Left forelimb (tissue), 1 donor: ENCODE results near the gene COL5A3.
"Not testable (repeated sequence)": the region's sequence is repeated elsewhere in the genome, so short reads cannot be mapped to it uniquely, and the experiment has no call there.

Experiments used
- DNase-seq: peaks from one replicate; pipeline ENCODE4 v3.0.0-alpha.2; 2018; ENCODE audit warnings: low spot score

The COL5A3 gene

GRCh38 chr19:9936326-9937000, 73.8 kb downstream of the COL5A3 start, which contains the start of gene OLFM2:
OLFM2 (minus strand) TSS chr19:9936515; CDS start chr19:9936366, 149 bp downstream.
- no peak for DNase-seq

- no peak for DNase-seq
Observed at GRCh38 chr19:9935506-9936325, 74.6 kb downstream of the COL5A3 start.

- DNase-seq: peak; percentile 84
Observed at GRCh38 chr19:9934132-9934950, 76.0 kb downstream of the COL5A3 start.

- DNase-seq: no peak
Observed at GRCh38 chr19:9932835-9933234, 77.5 kb downstream of the COL5A3 start.

DNA sequence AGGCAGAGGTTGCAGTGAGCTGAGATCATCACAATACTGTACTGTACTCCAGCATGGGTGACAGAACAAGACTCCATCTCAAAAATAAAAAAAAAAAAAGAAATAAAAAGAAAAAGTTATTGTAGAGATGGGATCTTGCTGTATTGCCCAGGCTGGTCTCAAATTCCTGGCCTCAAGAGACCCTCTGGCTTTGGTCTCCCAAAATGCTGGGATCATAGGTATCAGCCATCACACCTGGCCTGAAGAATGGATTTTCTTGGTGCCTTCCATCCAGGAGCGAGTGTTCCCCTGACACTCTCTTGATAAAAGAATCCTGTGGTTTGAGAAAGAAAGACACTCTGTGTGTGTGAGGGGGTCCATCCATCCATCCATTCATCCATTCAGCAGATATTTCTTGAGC, 78.7 kb downstream of the COL5A3 start:
- DNase-seq: no peak

- no peak for DNase-seq
Observed at GRCh38 chr19:9923440-9923839, 86.9 kb downstream of the COL5A3 start.

DNA sequence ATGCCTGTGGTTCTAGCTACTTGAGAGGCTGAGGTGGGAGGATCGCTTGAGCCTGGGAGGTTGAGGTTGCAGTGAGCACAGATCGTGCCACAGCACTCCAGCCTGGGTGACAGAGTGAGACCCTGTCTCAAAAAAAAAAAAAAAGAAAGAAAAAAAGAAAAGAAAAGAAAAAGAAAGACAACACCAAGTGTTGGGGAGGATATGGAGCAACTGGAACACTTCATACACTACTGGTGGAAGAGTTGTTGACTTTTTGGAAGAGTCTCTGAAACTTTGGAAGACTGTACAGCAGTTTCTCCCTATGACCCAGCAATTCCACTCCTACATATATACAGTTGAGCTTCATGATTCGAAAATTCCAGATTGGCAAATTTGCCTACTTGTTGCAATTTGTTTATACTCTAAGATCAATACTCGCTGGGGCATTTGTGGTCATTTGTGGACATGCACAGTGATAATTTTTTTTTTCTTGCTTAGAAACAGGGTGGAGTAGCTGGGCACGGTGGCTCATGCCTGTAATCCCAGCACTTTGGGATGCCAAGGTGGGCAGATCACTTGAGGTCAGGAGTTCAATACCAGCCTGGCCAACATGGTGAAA, 87.4 kb downstream of the COL5A3 start:
- not testable (repeated sequence) for DNase-seq

- DNase-seq: no peak
Observed at GRCh38 chr19:9917321-9917720, 93.0 kb downstream of the COL5A3 start.

- no peak for DNase-seq
Observed at GRCh38 chr19:9916719-9917118, 93.6 kb downstream of the COL5A3 start.

DNA sequence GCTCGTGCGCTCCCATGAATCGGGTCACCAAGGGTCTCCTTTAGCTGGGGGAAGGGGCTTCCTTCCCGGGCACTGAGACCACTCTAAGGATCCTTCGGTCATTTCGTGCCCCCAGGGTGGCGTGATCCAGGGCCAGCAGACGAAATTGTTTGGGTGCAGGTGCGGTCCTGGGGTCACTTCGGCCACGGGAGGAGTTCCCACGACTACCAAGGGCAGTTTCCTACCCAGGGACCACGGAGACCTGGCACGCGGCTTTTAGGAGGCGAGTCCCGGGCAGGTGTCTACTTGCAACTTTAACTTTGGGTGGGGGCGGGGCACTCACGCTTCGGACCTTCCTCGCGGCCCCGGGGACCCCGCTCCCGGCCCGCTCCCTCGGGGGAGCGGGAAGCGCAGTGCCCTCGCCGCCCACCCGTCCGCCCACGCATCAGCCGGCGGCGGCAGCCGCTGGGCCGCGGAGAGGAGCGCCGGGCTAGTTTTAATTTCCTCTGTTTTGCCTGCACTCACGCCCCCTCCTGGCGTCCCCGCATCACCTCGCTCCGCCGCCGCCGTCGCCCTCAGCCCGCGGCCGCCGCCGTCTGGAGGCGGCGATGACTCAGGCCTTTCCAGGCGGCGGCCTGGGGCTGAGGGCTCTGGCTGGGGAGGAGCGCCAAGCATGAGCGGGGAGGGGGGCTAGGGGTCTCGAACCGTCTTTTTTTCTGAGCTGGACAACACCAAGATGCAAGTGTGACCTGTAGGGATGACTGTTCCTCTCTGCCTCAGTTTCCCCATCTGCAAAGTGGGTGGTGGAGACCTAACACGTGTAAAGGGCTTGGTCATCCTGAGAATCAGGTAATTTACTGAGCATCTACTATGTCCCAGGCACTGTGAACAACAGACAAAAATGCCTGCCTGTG, 95.7 kb downstream of the COL5A3 start:
- peak; percentile 86 for DNase-seq

DNA sequence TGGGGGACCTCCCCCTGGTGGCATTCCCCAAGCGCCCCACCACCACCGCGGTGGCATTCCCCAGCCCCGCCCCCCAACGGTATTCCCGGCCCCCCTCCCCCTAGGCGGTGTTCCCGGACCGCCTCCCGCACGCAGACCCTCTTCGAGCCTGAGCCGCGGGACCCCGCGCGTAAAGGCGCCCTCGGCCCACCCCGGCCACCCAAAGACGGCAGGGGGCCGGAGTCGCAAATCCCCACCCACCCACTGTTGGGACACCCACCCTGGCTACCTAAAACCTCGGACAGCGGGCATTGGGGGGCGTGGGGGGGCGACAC, 96.3 kb downstream of the COL5A3 start:
- no peak for DNase-seq

GRCh38 chr19:9913237-9914000, 96.9 kb downstream of the COL5A3 start:
- DNase-seq: no peak

DNA sequence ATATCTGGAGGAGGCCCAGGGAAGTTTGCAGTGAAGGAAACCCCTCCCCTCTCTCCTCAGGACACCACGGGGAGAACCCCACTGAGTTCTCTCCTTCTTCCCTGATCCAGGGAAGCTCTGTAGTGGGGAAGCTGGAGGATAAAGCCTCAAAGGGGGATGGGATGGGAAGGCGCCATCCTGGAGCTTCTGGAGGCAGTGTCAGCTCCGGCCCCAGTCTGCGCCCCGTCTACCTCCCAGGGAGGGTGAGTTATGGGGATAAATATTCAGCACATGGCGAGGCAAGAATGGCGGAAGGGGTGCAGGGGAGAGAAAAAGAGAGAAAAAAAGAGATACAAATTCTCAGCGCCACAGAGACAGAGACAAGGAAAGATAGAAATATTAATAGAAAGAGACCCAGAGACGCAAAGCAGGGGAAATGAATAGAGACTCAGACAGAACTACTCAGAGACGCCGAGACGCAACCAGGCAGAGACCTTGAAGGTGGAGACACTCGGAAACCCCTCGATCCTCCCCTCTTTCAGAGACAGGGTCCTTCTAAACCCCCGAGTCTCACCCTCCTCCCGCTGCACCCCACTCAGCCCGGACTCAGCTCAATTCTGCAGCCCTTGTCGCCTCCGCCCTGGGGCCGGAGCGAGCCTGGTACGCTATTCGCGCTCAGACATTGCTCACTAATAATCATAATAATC, 97.6 kb downstream of the COL5A3 start:
- no peak for DNase-seq

GRCh38 chr19:9911524-9912185, 98.6 kb downstream of the COL5A3 start:
- no peak for DNase-seq

DNA sequence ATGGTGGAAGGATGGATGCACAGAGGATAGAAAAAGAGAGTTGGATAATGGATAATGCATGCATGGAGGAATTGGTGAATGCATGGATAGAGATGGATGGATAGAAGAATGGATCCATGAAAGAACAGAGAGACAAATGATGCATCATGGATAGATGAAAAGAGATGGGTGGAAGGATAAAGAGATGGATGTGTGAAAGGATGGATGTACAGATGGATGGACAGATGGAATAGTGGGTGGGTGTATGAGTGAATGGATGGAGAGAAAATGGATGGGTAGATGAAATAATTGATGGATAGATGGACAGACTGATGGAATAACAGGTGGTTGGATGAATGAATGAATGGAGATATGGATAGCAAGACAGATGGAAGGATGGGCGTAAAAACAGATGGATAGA, 99.7 kb downstream of the COL5A3 start:
- DNase-seq: no peak
